ENCODE results near the gene ARID4B.
"Not testable (repeated sequence)": the region's sequence is repeated elsewhere in the genome, so short reads cannot be mapped to it uniquely, and the experiment has no call there.

ARID4B gene, protein sequence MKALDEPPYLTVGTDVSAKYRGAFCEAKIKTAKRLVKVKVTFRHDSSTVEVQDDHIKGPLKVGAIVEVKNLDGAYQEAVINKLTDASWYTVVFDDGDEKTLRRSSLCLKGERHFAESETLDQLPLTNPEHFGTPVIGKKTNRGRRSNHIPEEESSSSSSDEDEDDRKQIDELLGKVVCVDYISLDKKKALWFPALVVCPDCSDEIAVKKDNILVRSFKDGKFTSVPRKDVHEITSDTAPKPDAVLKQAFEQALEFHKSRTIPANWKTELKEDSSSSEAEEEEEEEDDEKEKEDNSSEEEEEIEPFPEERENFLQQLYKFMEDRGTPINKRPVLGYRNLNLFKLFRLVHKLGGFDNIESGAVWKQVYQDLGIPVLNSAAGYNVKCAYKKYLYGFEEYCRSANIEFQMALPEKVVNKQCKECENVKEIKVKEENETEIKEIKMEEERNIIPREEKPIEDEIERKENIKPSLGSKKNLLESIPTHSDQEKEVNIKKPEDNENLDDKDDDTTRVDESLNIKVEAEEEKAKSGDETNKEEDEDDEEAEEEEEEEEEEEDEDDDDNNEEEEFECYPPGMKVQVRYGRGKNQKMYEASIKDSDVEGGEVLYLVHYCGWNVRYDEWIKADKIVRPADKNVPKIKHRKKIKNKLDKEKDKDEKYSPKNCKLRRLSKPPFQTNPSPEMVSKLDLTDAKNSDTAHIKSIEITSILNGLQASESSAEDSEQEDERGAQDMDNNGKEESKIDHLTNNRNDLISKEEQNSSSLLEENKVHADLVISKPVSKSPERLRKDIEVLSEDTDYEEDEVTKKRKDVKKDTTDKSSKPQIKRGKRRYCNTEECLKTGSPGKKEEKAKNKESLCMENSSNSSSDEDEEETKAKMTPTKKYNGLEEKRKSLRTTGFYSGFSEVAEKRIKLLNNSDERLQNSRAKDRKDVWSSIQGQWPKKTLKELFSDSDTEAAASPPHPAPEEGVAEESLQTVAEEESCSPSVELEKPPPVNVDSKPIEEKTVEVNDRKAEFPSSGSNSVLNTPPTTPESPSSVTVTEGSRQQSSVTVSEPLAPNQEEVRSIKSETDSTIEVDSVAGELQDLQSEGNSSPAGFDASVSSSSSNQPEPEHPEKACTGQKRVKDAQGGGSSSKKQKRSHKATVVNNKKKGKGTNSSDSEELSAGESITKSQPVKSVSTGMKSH (N-terminal part only)

DNA sequence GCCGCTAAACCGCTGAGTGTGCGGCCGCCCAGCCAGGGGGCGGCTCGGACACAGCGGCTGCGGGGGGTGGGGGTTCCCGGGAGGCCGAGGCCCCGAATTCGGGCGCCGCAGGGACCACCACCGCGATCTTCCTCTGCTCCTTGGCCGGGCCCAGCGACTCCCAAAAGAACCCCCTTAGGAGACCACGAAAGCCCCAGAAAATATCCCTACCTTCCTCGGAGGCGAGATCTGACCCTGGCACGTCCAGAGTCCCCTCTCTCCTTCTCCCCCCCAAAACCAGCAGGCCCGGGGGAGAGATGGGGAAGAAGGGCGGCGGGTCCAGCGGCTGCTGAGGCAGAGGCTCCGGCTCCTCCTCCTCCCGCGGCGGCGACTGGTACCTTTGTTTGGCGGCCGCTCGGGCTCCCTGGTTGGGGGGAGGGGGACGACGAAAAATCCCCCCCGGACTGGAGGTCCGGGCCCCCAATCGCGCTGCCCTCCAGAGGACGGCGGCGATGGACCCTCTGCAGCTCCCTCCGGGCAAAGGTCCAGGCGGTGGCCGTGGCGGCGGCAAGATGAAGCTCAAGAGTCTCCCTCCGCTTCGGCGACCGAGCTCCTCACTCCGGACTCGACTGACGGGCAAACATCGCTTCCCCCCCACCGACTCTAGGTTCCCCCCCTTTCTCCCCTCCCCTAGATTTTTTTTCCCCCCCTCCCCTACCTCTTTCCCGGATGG lies at the start of gene ARID4B:
Gene ARID4B (minus strand): TSS at position 621 of the 712 bp plus-strand sequence. CDS start 1,260 bp downstream, outside the sequence.
- peak in 1 of 2 experiments; percentile 49 for DNase-seq

DNA sequence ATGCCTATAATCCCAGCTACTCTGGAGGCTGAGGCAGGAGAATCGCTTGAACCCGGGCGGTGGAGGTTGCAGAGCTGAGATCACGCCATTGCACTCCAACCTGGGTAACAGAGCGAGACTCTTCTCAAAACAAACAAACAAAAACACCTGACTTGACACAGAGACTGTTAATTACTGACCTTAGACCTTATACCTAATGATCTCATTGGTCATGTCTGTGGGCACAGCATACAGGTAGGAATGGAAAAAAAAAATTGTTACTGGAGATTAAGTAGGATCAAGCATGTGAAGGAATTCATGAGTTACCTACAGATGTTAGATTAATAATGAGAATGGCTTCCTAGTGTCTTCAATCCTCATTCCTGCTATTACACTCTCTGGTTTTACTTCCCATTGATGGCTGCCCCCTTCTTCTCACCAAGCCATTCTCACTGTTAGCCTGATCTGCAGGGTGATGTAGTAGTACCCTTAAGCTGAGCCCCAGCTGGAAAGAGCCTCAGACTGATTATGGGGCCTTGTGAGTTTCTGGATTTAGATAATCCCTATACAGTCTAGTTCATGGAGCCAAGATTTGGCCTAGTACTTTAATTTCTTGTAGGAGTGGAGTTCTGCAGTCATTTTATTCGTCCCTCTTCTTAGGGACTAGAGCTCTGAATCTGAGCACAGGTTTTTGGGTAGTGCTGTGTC lies 48.1 kb upstream of the ARID4B start:
- no peak for DNase-seq

DNA sequence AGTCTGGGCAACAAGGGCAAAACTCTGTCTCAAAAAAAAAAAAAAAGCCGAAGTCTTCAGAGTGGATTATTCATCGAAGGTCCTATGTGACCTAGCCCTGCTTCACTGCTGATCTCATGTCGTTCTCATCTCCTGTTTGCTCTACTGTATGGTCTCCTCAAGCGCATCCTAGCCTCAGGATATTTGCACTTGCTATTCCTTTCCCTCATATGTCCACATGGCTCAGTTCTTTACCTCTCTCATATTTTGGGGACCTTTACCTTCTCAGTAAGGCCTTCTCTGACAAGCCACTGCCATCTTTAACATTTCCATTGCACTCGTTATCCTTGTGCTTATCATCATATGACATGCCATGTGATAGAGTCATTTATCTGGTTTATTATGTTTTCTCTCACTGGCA lies 41.8 kb upstream of the ARID4B start:
- no peak for DNase-seq

DNA sequence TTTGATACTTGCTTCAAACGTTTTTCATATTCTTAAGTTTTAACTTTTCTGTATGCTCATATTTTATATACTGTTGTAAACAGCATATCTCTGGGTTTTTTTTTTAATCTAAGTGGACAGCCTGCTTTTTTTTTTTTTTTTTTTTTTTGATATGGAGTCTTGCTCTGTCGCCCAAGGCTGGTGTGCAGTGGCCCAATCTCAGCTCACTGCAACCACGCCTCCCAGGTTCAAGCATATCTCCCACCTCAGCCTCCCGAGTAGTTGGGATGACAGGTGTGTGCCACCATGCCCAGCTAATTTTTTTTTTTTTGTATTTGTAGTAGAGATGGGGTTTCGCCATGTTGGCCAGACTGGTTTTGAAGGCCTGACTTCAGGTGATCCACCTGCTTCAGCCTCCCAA lies 40.4 kb upstream of the ARID4B start:
- no peak for DNase-seq

DNA sequence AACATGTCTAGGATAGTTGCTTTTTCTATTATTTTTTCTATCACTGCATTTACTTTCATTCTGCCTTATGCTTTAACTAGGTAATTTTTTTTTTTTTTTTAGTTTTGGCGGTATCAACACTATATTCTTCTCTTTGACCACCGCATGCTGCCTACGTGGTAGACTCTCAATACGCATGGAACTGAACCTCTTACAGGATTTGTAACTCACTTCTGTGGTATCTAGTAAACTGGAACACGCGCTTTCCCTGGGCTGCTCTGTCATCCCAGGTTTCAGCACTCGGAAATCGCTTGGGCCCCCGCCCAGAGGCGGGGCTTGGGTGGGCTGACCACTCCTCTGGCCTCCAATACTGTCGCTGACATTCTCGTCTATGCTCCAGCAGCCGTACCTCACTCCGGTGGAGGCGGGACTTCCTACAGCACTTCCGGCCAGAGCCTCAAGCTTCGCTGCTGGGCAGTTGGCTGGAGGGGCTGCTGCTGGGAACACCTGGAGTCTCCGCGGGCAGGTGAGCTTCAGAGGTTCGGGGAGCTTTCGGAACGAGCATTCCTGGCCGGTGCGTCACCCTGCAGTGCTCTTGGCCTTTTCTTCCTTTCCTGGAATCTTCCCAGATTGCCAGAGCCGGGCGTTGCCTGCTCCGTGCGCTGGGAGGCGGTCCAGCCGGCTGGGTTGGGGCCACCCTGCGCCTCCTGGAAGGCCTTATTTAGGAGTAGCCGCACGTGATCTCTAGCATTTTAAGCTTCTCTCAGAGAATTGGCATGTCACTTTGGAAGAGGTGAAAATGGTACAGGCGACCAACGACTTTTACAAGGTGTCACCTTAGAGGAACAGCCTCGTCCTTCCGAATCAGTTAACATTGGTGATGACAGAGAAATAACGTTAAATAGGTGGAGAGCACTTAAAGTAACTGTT lies 39.3 kb upstream of the ARID4B start, which contains the start of gene TBCE:
Gene TBCE (plus strand): TSS at position 428 of the 909 bp plus-strand sequence. CDS start 12,623 bp downstream, outside the sequence.
- peak; percentile 79 to 82 for DNase-seq

DNA sequence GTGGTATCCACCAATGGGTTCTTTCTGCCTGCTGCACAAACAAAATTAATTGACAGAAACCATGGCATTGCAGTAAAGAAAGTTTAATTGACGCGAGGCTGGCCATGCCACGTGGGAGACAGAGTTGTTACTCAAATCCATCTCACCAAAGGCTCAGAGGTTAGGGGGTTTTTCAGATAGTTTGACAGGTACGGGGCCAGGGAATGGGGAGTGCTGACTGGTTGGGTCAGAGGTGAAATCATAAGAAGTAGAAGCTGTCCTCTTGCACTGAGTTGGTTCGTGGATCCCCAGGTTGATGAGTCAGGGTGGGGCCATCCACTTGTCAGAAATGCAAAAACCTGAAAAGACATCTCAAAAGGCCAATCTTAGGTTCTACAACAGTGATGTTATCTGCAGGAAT lies 38.3 kb upstream of the ARID4B start:
- peak; percentile 3 to 12 for DNase-seq

DNA sequence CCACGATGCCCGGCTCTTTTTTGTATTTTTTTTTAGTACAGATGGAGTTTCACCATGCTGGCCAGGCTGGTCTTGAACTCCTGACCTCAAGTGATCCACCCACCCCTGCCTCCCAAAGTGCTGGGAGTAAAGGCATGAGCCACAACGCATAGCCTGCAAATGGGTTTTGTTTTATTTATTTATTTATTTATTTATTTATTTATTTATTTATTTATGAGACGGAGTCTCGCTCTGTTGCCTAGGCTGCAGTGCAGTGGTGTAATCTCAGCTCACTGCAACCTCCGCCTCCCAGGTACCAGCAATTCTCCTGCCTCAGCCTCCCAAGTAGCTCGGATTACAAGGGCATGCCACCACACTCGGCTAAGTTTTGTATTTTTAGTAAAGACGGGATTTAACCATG lies 36.2 kb upstream of the ARID4B start:
- not testable (repeated sequence) for DNase-seq

DNA sequence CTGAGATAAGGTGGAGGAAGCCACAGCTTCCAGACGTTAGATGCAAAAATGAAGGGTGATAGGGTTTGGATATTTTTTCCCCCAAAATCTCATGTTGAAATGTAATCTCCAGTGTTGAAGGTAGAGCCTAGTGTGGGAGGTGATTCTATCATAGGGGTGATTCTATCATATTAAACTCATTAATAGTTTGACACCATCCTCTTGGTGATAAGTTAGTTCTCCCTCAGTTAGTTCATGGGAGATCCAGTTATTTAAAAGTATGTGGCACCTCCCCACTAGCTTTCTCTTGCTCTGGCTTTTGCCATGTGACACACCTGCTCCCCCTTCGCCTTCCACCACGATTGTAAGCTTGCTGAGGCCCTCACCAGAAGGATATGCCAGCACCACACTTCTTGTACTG lies 30.9 kb upstream of the ARID4B start:
- DNase-seq, result no peak

DNA sequence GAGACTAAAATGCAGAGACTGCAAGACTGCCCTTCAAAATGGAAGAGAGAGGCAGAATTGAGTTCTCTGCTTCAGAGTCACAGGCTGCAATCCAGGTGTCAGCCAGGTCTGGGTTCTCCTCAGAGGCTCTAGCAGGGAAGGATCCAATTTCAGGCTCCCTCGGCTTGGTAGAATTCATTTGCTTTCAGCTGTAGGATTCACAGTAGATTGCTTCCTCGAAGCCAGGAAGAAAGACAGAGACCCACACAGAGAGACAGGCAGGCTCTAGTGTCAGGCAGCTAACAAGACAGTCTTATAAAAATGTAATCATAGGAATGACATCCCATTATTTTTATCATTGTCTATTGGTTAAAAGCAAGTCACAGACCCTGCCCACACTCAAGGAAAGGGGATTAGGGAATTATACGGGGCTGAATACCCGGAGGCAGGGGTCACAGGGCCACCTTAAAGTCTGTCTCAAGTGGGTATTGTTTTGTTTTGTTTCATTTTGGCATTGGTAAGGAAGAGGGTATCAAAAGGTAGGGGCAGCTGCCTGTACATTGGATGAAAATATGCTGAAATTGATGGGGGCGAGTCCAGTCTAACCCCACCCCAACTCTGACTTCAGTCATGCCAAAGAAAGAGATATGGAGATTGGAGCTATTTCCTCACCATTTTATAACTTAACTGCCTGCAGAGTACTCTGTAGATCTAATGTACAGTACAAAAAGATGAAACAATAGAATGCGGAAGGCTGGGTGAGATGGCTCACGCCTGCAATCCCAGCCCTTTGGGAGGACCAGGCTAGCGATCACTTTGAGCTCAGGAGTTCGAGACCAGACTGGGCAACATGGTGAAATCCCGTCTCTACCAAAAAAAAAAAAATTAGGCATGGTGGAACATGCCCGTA lies 29.8 kb upstream of the ARID4B start:
- no peak for DNase-seq

DNA sequence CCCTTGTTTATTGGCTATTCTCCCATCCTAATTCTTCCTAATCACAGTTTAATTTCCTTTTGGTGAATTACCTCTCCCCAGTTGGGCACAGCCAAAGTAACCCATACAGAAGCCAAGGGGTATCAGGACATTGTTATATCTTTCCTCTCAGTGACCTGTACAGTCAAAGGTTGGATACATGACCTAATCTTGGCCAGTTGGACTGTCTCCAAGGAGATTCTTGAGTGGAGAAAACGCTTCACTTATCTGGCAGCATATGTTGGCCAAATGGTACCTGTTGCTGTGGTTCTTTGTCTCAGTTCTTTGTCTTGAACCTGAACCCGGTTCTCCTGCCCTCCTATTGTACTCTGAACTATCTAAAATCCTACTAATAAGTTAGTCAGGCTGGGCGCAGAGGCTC lies 23.9 kb upstream of the ARID4B start:
- no peak for DNase-seq

DNA sequence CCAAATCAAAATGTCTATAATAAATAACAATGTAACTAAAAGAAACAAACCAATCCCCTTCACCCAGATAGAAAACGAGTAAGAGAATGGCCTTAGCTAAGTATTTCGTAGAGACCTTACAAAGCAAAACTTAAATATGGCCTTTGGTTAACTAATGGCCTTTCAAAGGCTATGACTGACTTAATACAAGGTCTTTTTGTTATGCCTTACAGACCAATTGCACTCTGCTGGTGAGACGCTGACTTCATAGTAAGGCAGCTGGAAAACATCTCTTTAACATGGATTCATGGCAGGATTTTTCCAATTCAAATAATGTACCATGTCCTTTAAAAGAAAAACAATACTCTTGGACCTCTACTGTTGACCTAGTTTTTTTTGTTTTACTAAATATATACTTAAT lies 23.5 kb upstream of the ARID4B start:
- no peak for DNase-seq

DNA sequence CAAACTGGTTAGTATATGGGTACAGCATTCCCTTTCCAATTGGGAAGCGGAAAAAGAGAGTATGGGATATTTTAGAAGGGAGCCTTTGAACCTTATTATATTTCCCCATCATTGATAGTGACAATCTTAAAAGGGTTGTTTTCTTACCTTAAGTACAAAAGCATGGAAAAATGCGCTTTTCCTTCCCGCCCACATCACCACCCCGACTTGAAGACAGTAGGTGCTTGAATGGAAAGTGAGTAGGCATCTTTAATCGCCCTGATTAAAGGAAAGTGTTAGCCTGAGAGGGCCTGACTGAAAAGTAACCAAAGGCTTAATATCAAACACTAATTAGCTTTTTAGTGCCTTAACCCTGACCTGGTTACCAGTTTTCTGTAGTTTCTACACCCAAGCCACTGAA lies 15.7 kb upstream of the ARID4B start:
- DNase-seq, result peak in 1 of 2 experiments; percentile 60

DNA sequence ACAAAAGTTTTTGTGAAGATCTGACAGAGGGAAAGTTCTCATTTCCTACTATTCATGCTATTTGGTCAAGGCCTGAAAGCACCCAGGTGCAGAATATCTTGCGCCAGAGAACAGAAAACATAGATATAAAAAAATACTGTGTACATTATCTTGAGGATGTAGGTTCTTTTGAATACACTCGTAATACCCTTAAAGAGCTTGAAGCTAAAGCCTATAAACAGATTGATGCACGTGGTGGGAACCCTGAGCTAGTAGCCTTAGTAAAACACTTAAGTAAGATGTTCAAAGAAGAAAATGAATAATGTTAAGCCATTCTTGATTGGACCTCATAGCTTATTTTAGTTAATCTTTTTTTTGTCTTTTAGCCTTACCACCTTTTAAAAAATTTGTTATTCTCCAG lies 14.5 kb upstream of the ARID4B start:
- no peak for DNase-seq

DNA sequence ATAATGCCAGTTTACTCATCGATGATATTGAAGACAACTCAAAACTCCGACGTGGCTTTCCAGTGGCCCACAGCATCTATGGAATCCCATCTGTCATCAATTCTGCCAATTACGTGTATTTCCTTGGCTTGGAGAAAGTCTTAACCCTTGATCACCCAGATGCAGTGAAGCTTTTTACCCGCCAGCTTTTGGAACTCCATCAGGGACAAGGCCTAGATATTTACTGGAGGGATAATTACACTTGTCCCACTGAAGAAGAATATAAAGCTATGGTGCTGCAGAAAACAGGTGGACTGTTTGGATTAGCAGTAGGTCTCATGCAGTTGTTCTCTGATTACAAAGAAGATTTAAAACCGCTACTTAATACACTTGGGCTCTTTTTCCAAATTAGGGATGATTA lies 14.1 kb upstream of the ARID4B start:
- DNase-seq, result no peak

DNA sequence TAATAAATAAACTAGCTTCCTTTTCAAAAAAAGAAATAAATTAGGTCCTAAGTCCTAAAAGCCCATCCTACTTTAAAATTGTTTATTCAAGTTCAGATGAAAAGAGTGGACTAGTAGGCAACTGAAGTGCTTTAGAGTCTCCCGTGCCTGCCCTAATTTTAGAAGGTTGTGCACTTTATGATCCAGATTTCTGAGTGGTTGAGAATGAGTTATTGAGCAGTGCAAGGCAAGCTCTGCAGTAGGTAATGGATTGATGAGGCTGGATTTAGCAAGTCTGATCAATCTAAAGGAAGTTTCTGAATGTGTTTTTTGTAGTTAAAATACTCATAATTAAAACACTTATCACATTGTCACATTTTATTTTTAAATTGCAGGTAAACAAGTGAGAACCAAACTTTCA lies 13.4 kb upstream of the ARID4B start:
- no peak for DNase-seq

DNA sequence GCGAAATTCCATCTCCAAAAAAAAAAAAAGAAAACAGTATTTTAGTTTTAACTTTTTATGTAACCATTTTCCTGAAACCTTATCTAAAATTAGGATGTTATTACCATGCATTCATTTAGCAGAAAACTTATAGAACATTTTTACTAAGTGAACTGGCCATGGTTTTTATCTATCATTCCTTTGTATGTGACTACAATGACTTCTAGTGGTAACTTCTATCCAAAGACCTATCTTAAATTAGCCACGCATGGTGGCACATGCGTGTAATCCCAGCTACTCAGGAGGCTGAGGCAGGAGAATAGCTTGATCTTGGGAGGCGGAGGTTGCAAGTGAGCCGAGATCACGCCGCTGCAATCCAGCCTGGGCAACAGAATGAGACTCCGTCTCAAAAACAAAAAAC lies 11.8 kb upstream of the ARID4B start:
- no peak for DNase-seq

DNA sequence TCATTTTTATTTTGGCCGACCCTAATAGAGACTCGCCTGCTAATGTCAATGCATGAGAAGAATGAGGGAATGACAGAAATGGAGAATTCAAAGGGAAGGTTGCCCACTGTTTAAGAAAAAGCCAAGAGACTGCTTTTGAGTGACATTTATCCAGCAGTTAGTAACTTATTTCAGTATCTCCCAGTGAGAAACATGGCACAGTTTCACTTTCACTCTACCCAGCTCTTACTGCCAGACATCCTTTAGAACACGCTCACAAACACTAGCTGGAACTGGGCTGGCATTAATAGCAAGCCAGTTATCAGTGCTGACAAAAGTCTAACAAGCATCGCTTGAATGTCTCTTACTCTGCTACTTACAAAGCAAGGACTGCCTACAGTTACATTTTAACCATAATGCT lies 8.9 kb upstream of the ARID4B start:
- DNase-seq, result peak in 1 of 2 experiments; percentile 8

DNA sequence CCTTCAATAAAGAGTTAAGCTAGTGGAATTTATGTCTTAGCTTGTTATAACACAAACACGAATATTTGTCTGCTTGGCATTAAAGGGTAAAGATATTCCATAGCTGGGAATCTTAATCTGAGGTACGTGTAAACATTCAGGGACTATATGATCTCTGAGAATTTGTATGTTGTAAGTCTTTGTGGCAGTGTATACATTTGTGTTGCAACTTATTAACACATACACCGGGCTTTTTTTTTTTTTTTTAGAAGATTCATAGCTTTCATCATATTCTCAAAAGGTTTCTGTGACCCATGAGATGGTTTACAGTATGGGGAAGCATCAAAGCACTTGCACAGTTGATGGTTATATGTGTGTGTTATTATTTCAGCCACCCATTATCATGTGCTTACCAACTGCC lies 3.4 kb upstream of the ARID4B start:
- no peak for DNase-seq

DNA sequence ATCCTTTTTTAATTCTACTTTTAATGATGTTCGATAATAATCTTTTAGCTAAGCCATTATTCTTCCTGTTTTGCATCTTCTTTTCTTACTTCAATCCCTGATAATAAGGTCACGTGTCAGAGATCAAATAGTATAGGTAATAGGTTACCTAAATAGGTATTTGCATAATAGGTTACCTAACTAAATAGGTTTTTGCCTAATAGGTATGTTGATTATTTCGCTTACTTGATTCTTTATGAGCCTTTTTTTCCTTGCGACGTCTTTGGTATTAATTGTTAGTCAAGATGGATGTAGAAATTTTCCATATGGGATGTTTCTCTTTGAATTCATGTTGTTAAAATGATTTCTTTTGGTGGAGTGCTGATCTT lies 2.9 kb upstream of the ARID4B start:
- DNase-seq, result no peak

Measured in stimulated activated CD4-positive, alpha-beta T cell treated with anti-CD3 and anti-CD28 coated beads, Interleukin-4, amount 100 ng/mL, for 4 hours (primary cell).